Effector memory CD4-positive, alpha-beta T cell (primary cell): Measurements from ENCODE around the gene GNAT2.

ENCODE experiments used
- DNase-seq, 3 donors: peaks; one replicate each; pipeline ENCODE4 v3.0.0-alpha.2; 2020
- H3K27ac ChIP-seq: 2 replicates; pipeline ENCODE4 v1.7.0; 2013; ENCODE audit warnings: mild to moderate bottlenecking, low read length, moderate library complexity; ENCODE audit not compliant: insufficient read depth, poor library complexity, severe bottlenecking
- H3K27me3 ChIP-seq: replicated peaks from 2 replicates; pipeline ENCODE4 v1.7.0; 2013; ENCODE audit warnings: mild to moderate bottlenecking, low read length; ENCODE audit not compliant: insufficient read depth, control insufficient read depth, poor library complexity, severe bottlenecking
- H3K36me3 ChIP-seq: 2 replicates; pipeline ENCODE4 v1.7.0; 2013; ENCODE audit warnings: mild to moderate bottlenecking, low read length, moderate library complexity; ENCODE audit not compliant: control insufficient read depth, insufficient read depth
- H3K4me1 ChIP-seq: 2 replicates; pipeline ENCODE4 v1.7.0; 2013; ENCODE audit warnings: low read length, mild to moderate bottlenecking; ENCODE audit not compliant: control insufficient read depth, insufficient read depth, poor library complexity, severe bottlenecking
- H3K4me3 ChIP-seq: 2 replicates; pipeline ENCODE4 v1.7.0; 2013; ENCODE audit warnings: low read length, low read depth, mild to moderate bottlenecking; ENCODE audit not compliant: insufficient read depth, poor library complexity, severe bottlenecking
- H3K9me3 ChIP-seq: 2 replicates; pipeline ENCODE4 v1.7.0; 2013; ENCODE audit warnings: mild to moderate bottlenecking, low read length, moderate library complexity; ENCODE audit not compliant: control insufficient read depth

Gene GNAT2

DNA sequence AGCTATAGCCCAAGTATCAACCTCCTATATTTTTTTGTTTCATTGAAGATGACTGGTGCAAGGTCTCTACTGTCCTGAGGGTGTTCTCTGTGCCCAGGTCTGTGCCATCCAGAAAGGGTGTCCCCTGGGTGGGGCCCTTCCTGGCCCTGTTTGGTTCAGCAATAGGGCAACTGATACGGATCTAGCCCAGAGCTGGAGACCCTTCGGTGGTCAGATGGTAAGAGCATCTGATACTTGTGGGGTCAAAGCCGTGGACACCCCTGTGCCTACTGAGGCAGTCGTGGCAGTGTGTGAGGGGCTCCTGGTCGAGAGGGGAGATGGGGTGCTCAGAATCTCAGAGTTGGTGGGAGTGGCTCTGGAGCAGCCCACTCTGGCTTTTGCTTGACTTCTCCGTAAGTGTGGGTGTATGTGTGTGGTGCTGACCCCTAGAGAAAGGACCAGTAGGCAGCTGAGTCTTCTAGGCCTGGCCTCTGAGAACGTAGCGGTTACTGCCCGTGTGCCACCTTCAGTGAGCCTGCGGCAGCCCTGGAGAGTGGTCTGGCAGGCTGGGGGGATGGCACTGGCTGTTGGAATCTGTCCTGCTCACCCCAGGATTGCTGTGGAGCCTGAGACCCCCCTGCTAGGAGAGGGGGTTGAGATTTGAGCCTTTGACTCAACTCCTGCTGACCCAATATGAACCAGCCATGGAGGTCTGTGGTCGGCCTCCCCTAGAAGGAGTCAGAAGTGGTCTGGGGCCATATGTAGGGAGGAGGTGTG, 2.9 kb upstream of the GNAT2 start:
- H3K9me3 ChIP-seq: no peaks in the 10 kb centered on the region
- peak overlapping the region; percentile 78 for H3K4me3 ChIP-seq
- H3K36me3 ChIP-seq: peaks cover 22% of the 10 kb centered on the region
- DNase-seq: no peak
- H3K27me3 ChIP-seq: no peaks in the 10 kb centered on the region
- H3K4me1 ChIP-seq: peaks cover 58% of the 10 kb centered on the region
- H3K27ac ChIP-seq: peak overlapping the region; percentile 97

DNA sequence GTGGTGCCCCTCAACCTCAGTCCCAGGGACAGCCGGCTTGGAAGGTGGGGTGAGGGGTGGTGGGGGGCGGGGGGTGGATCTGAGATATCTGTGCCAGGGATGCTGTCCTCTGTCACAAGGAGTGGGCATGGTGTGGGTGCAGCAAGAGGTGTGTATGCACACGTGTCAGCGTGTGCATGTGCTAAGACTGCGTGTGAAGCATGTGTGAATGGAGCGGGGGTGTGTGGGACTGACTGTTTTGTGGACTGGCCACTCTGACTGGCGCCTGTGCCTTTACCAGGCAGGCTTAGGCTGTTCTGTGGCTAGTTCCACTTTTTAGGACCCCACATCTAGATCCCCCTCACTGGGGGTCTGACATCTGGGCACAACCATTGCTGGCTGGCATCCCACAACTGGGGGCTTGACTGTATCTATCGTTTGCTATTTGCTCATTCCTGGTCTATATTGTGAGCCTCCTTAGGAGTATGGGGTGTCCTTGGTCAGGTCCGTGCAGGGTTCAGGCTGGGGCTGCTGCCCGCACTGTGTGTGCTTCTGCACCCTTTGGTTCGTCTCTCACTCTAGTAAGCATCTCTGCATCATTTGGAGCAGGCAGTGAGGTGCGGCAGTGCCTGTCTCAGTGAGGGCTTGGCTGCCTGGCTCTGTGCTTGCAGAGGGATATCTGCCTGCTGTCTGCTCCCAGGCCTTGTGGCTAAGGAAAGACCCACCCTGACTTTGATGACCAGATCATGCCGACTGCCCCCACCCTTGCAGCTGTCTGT, 2.1 kb upstream of the GNAT2 start:
- Histone ChIP-seq H3K4me3 (peak overlapping the region; percentile 78), H3K27me3 (no peaks in the 10 kb centered on the region), H3K9me3 (no peaks in the 10 kb centered on the region), H3K27ac (peak overlapping the region; percentile 97), H3K4me1 (peaks cover 64% of the 10 kb centered on the region), H3K36me3 (peaks cover 14% of the 10 kb centered on the region)
- no peak for DNase-seq

DNA sequence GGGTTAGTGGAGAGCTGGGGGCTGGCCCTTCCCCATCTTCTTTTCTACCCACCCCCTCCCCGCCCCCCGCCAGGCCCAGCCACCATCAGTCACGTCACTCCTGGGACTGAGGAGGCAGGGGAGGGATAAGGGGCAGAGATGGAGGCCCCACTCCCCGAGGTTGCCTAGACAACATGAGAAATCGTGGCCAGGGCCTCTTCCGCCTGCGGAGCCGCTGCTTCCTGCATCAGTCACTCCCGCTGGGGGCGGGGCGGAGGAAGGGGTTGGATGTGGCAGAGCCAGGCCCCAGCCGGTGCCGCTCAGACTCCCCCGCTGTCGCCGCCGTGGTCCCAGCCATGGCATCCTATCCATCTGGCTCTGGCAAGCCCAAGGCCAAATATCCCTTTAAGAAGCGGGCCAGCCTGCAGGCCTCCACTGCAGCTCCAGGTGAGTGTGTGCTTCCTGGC, 1.4 kb upstream of the GNAT2 start:
- peak overlapping the region; percentile 97 for H3K27ac ChIP-seq
- H3K9me3 ChIP-seq: no peaks in the 10 kb centered on the region
- peak overlapping the region; percentile 78 for H3K4me3 ChIP-seq
- H3K4me1 ChIP-seq: peaks cover 71% of the 10 kb centered on the region
- H3K27me3 ChIP-seq: no peaks in the 10 kb centered on the region
- peak; percentile 94 to 97 (median 95) for DNase-seq
- H3K36me3 ChIP-seq: peaks cover 7% of the 10 kb centered on the region

GRCh38 chr1:109620401-109620791, 980 bp upstream of the GNAT2 start:
- Histone ChIP-seq H3K27ac (peak overlapping the region; percentile 97), H3K4me3 (peak overlapping the region; percentile 78), H3K4me1 (peaks cover 74% of the 10 kb centered on the region), H3K27me3 (no peaks in the 10 kb centered on the region), H3K9me3 (no peaks in the 10 kb centered on the region), H3K36me3 (peaks cover 2% of the 10 kb centered on the region)
- no peak for DNase-seq

- Histone ChIP-seq H3K27ac (peak overlapping the region; percentile 97), H3K4me1 (peaks cover 64% of the 10 kb centered on the region)
- no peak for DNase-seq
These were observed 498 bp downstream of the GNAT2 start for GRCh38 chr1:109618661-109619575.

GRCh38 chr1:109617291-109617801, 2.1 kb downstream of the GNAT2 start:
- Histone ChIP-seq H3K27me3 (no peaks in the 10 kb centered on the region), H3K27ac (peak overlapping the region; percentile 44), H3K36me3 (no peaks in the 10 kb centered on the region), H3K4me3 (no peak overlapping the region), H3K4me1 (peaks cover 48% of the 10 kb centered on the region), H3K9me3 (no peaks in the 10 kb centered on the region)
- no peak for DNase-seq

More at GRCh38 chr1:109618661-109619575, 498 bp downstream of the GNAT2 start:
- H3K27me3 ChIP-seq: no peaks in the 10 kb centered on the region
- H3K9me3 ChIP-seq: no peaks in the 10 kb centered on the region
- H3K4me3 ChIP-seq: peak overlapping the region; percentile 78
- no peaks in the 10 kb centered on the region for H3K36me3 ChIP-seq

- no peak for DNase-seq
- H3K27ac ChIP-seq: peak overlapping the region; percentile 44
- no peak overlapping the region for H3K4me3 ChIP-seq
- H3K9me3 ChIP-seq: no peaks in the 10 kb centered on the region
- H3K4me1 ChIP-seq: peaks cover 38% of the 10 kb centered on the region
- no peaks in the 10 kb centered on the region for H3K36me3 ChIP-seq
- no peaks in the 10 kb centered on the region for H3K27me3 ChIP-seq
These were observed 3.0 kb downstream of the GNAT2 start for GRCh38 chr1:109616391-109616790.

DNA sequence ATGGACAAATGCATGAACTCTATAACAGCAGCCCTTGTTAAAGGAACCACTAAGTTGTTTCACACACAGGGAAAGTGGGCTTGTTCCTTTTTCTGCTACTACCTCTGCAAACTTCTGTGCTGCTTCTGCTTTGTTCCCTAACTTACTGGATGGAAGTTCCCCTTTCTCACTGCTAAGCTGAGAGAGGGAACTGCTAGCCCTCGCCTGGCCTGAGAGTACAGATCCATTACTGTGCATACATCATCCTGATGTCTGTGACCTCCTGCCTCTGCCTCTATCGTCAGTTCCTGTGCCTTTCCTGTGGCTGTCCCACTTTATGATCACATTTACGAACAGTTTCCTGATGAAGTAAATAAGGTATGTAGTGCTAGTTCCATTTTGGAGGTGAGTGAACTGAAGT, 3.5 kb downstream of the GNAT2 start:
- no peaks in the 10 kb centered on the region for H3K36me3 ChIP-seq
- H3K4me3 ChIP-seq: no peak overlapping the region
- H3K9me3 ChIP-seq: no peaks in the 10 kb centered on the region
- no peaks in the 10 kb centered on the region for H3K27me3 ChIP-seq
- H3K27ac ChIP-seq: peak overlapping the region; percentile 44
- H3K4me1 ChIP-seq: peaks cover 37% of the 10 kb centered on the region
- peak in 1 of 3 donors; percentile 30 for DNase-seq

- no peaks in the 10 kb centered on the region for H3K36me3 ChIP-seq
- H3K4me3 ChIP-seq: no peak overlapping the region
- no peak for DNase-seq
- no peak overlapping the region for H3K27ac ChIP-seq
- H3K27me3 ChIP-seq: no peaks in the 10 kb centered on the region
- H3K9me3 ChIP-seq: no peaks in the 10 kb centered on the region
- H3K4me1 ChIP-seq: peaks cover 25% of the 10 kb centered on the region
These were observed 5.9 kb downstream of the GNAT2 start for GRCh38 chr1:109613361-109614147.
